Osteoblast (primary cell): Measurements from ENCODE around the gene CHN1. TPM values are rescaled to one million over a fixed set of nuclear protein-coding genes. Genes with fewer than 3 reads are reported as not detected.

Experiments
- DNase-seq: peaks from one replicate; pipeline ENCODE4 v3.0.0; 2011; ENCODE audit warnings: low spot score, mixed read lengths; ENCODE audit not compliant: insufficient read length; ENCODE audit errors: missing footprints
- H2AFZ ChIP-seq: 2 replicates; pipeline ENCODE4 v1.6.0; 2011; ENCODE audit warnings: mild to moderate bottlenecking, low read length
- H3K27ac ChIP-seq: 2 replicates; pipeline ENCODE4 v1.5.1; 2011; ENCODE audit warnings: mild to moderate bottlenecking, low read depth, low read length, moderate library complexity
- H3K27me3 ChIP-seq: 2 replicates; pipeline ENCODE4 v1.6.0; 2012; ENCODE audit warnings: mild to moderate bottlenecking, control low read depth, inconsistent platforms, low read length, moderate library complexity; ENCODE audit not compliant: insufficient read depth
- H3K36me3 ChIP-seq: 2 replicates; pipeline ENCODE4 v1.5.1; 2011; ENCODE audit warnings: mild to moderate bottlenecking, low read length, control low read depth, moderate library complexity; ENCODE audit not compliant: insufficient read depth
- H3K4me1 ChIP-seq: 2 replicates; pipeline ENCODE4 v1.5.1; 2011; ENCODE audit warnings: mild to moderate bottlenecking, low read length, control low read depth, moderate library complexity; ENCODE audit not compliant: insufficient read depth
- H3K4me2 ChIP-seq: 2 replicates; pipeline ENCODE4 v1.6.0; 2011; ENCODE audit warnings: mild to moderate bottlenecking, low read length; ENCODE audit not compliant: insufficient read depth
- H3K4me3 ChIP-seq: fragments of 200-600 bp; sonication (generic); 3 replicates; pipeline ENCODE4 v1.5.1; 2012; ENCODE audit warnings: mild to moderate bottlenecking, low read length, inconsistent platforms; ENCODE audit not compliant: insufficient read depth
- H3K79me2 ChIP-seq: 2 replicates; pipeline ENCODE4 v1.6.0; 2012; ENCODE audit warnings: mild to moderate bottlenecking, low read length, control low read depth, inconsistent platforms; ENCODE audit not compliant: insufficient read depth
- H3K9me3 ChIP-seq: 2 replicates; pipeline ENCODE4 v1.5.1; 2011; ENCODE audit warnings: low read depth, low read length, control low read depth
- H4K20me1 ChIP-seq: 2 replicates; pipeline ENCODE4 v1.6.0; 2012; ENCODE audit warnings: mild to moderate bottlenecking, low read length, control low read depth; ENCODE audit not compliant: insufficient read depth
- total RNA-seq: library from RNA; depleted of rRNA; stranded (reverse); fragments of >200 nt; gene quantifications from 2 replicates; pipeline ENCODE4 v1.2.3, GENCODE V29; 2012
- TF ChIP-seq, protein P1 (sequence below): IDR thresholded peaks from 2 replicates; pipeline ENCODE4 v1.5.1; 2011; ENCODE audit warnings: mild to moderate bottlenecking, low read depth, low read length, moderate library complexity; ENCODE audit errors: extremely low read depth

Gene CHN1
- total RNA-seq, 1 donor, result 33.7 TPM

DNA sequence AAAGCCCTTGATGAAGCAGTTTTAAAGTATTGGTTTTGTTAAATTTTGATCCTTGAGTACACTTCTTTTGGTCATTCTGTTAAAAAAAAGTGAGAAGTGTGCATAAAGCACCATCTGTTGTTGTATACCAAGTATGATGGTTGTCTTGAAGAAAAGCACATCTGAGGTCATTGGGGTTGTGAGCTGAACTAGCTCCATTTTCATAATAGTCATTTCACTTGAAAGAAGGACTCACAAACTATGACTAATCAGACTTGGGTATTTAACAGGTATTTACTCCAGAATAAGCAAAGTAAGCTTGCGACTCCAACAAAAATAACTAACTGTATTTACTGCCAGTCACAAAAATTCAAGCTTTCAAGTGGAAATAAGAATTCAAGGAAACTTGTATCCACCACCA is 35.1 kb downstream of the CHN1 start:
- Histone ChIP-seq H3K4me2 (no peak overlapping the region), H3K79me2 (no peaks in the 10 kb centered on the region), H3K27me3 (no peaks in the 10 kb centered on the region), H4K20me1 (no peaks in the 10 kb centered on the region), H3K4me3 (no peak overlapping the region), H3K36me3 (no peaks in the 10 kb centered on the region), H3K9me3 (no peaks in the 10 kb centered on the region), H3K4me1 (peaks cover 38% of the 10 kb centered on the region), H2AFZ (no peak overlapping the region), H3K27ac (no peak overlapping the region)
- TF ChIP-seq, protein P1, sequence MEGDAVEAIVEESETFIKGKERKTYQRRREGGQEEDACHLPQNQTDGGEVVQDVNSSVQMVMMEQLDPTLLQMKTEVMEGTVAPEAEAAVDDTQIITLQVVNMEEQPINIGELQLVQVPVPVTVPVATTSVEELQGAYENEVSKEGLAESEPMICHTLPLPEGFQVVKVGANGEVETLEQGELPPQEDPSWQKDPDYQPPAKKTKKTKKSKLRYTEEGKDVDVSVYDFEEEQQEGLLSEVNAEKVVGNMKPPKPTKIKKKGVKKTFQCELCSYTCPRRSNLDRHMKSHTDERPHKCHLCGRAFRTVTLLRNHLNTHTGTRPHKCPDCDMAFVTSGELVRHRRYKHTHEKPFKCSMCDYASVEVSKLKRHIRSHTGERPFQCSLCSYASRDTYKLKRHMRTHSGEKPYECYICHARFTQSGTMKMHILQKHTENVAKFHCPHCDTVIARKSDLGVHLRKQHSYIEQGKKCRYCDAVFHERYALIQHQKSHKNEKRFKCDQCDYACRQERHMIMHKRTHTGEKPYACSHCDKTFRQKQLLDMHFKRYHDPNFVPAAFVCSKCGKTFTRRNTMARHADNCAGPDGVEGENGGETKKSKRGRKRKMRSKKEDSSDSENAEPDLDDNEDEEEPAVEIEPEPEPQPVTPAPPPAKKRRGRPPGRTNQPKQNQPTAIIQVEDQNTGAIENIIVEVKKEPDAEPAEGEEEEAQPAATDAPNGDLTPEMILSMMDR, result no peak
- no peak for DNase-seq

DNA sequence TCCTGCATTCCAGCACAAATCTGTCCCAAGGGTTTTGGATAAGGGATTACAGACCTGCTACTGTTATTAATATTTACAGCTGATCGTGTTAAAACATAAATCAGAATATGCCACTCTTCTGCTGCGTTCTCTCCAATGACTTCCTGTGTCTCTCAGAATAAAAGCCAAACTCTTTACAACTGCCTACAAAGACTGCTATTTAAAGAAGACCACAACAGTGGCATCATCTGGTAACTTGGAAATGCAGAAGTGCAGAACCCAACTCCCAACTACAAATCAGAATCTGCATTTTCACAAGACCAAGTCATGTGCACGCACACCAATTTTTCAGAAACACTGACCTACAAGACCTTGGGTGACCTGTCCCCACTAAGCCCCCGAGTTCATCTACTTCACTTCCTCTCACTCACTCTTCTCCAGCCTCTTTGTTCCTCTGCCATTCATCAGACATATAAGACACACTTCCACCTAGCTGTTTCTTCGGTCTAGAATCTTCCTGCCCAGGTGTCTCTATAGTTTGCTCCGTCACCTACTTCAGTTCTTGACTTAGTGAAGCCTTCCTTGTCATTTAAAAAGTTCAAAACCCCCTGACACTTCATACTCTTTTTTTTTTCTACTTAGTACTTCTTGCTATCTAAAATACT is 36.0 kb downstream of the CHN1 start:
- DNase-seq, result no peak
- H3K27ac ChIP-seq, result no peak overlapping the region
- no peaks in the 10 kb centered on the region for H3K27me3 ChIP-seq
- H3K9me3 ChIP-seq, result no peaks in the 10 kb centered on the region
- H3K36me3 ChIP-seq, result no peaks in the 10 kb centered on the region
- H3K79me2 ChIP-seq, result no peaks in the 10 kb centered on the region
- peaks cover 38% of the 10 kb centered on the region for H3K4me1 ChIP-seq
- peak overlapping the region; percentile 13 for H2AFZ ChIP-seq
- no peaks in the 10 kb centered on the region for H4K20me1 ChIP-seq
- TF ChIP-seq, protein P1, result no peak
- no peak overlapping the region for H3K4me2 ChIP-seq
- no peak overlapping the region for H3K4me3 ChIP-seq

DNA sequence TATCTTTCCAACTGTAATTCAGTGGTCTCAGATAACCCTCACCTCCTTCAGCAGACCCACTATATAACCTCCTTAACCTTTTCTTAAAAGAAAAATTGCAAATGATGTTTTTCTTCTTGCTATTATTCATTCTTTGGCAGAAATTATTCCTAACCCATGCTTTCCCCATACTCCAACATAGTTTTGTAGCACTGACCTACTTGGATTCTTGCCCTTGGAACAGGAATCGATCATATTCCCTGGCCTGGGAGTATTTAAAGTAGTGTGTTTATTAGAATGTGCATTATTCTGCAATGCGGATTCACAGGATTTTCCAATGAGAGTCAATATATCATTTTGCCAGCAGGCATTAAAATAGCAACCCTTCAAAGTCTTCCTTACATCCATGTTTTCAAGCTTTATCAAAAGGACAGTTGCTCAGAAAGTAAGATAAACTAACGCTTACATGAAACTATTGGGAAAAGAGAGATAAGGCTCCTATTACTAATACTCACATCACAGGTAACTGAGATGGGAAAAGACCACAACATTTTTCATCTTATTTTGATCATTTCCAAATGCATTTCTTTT is 37.4 kb downstream of the CHN1 start:
- Histone ChIP-seq H3K4me3 (no peak overlapping the region), H2AFZ (no peak overlapping the region), H3K79me2 (no peaks in the 10 kb centered on the region), H3K9me3 (no peaks in the 10 kb centered on the region), H3K4me1 (peaks cover 28% of the 10 kb centered on the region), H3K4me2 (no peak overlapping the region), H3K27ac (no peak overlapping the region), H3K36me3 (no peaks in the 10 kb centered on the region), H3K27me3 (no peaks in the 10 kb centered on the region), H4K20me1 (no peaks in the 10 kb centered on the region)
- TF ChIP-seq, protein P1, result no peak
- no peak for DNase-seq

DNA sequence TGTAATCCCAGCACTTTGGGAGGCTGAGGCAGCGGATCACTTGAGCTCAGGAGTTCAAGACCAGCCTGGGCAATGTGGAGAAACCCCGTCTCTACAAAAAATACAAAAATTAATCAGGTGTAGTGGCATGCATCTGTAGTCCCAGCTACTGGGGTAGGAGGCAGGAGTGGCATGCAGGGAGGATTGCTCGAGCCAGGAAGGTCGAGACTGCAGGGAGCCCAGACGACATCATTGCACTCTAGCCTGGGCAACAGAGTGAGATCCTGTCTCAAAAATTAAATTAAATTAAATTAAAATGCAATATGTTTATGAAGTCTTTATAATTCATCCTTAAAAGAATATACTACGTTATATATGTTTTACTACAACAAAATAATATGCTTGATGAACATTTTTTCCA is 38.1 kb downstream of the CHN1 start:
- TF ChIP-seq, protein P1, result no peak
- Histone ChIP-seq H3K4me1 (peaks cover 22% of the 10 kb centered on the region), H3K36me3 (no peaks in the 10 kb centered on the region), H3K27me3 (no peaks in the 10 kb centered on the region), H4K20me1 (no peaks in the 10 kb centered on the region), H2AFZ (no peak overlapping the region), H3K9me3 (no peaks in the 10 kb centered on the region), H3K27ac (no peak overlapping the region), H3K79me2 (no peaks in the 10 kb centered on the region), H3K4me2 (no peak overlapping the region), H3K4me3 (no peak overlapping the region)
- no peak for DNase-seq
